K562 (cell line): ENCODE results near the gene PLEKHA8. TPM values are rescaled to one million over a fixed set of nuclear protein-coding genes. Genes with fewer than 3 reads are reported as not detected.

Source experiments
- ATAC-seq: fragments of 200-7000 bp; cut with Tn5 transposase; 3 replicates; pipeline ENCODE4 v1.9.1; 2020; ENCODE audit warnings: moderate library complexity
- BruUV-seq: library from RNA; stranded (reverse); fragments of 400-500 nt; replicated peaks from 2 replicates; lab custom pipeline; 2021; lab: Mats Ljungman, UMichigan
- CTCF ChIA-PET: fragments of 300-600 bp; formaldehyde crosslinking; extraction: SDS; loops from one replicate; lab custom pipeline; 2021; ENCODE audit warnings: low intra/inter-chr PET ratio; lab: Yijun Ruan, JAX
- POLR2A ChIA-PET: fragments of 300-600, 350-650 bp; sonication (Branson Sonifier 250); formaldehyde crosslinking; extraction: SDS; loops from one replicate; lab custom pipeline; 2021; ENCODE audit warnings: antibody characterized with exemption, inconsistent platforms; lab: Yijun Ruan, JAX
- DNase-seq, 4 experiments: peaks; one replicate each; pipeline versions ENCODE4 v3.0.0 to v3.0.0-alpha.2; 2011 to 2018; ENCODE audit warnings: low spot score in 3 of 4, mixed read lengths in 3 of 4; ENCODE audit errors: extremely low read depth in 1 of 4
- FAIRE-seq: peaks from 2 replicates; lab custom pipeline; 2011; peaks lifted over from hg19 to GRCh38; lab: Jason Lieb, UNC
- H2AFZ ChIP-seq: 2 replicates; pipeline ENCODE4 v1.6.0; 2011; ENCODE audit warnings: low read depth, low read length, control low read depth, inconsistent platforms
- H3K27ac ChIP-seq: fragments of 200-600 bp; 3 replicates; pipeline ENCODE4 v1.8.0; 2011; ENCODE audit warnings: low read depth, mild to moderate bottlenecking, control low read depth, inconsistent platforms, low read length, moderate library complexity, mixed read lengths; ENCODE audit errors: extremely low read depth
- H3K27me3 ChIP-seq, 2 experiments: fragments of 300-600 bp in 1 of 2; 2 replicates in 1 of 2; 3 replicates in 1 of 2; pipeline versions ENCODE4 v1.6.0 to v1.8.0; 2011; ENCODE audit warnings: inconsistent platforms in 2 of 2, low read length in 2 of 2, mild to moderate bottlenecking in 1 of 2, mixed read lengths in 1 of 2, moderate library complexity in 1 of 2; ENCODE audit not compliant: control insufficient read depth in 2 of 2, insufficient read depth in 2 of 2
- H3K36me3 ChIP-seq: fragments of 300-600 bp; 3 replicates; pipeline ENCODE4 v1.8.0; 2011; ENCODE audit warnings: mild to moderate bottlenecking, low read length, inconsistent platforms; ENCODE audit not compliant: control insufficient read depth, insufficient read depth
- H3K4me1 ChIP-seq, 2 experiments: fragments of 200-600 bp in 1 of 2; replicated peaks in 1 of 2; 2 replicates in 1 of 2; 3 replicates in 1 of 2; pipeline versions ENCODE4 v1.5.1 to v1.8.0; 2011; ENCODE audit warnings: inconsistent platforms in 2 of 2, low read length in 2 of 2, mild to moderate bottlenecking in 1 of 2, mixed read lengths in 1 of 2, moderate library complexity in 1 of 2; ENCODE audit not compliant: control insufficient read depth in 2 of 2, insufficient read depth in 2 of 2
- H3K4me2 ChIP-seq: 2 replicates; pipeline ENCODE4 v1.6.1; 2011; ENCODE audit warnings: low read length, control low read depth, inconsistent platforms, mixed read lengths; ENCODE audit not compliant: insufficient read depth
- H3K4me3 ChIP-seq: fragments of 200-600 bp; sonication (generic), shearing (Covaris generic); 2 replicates; pipeline ENCODE4 v1.5.1; 2016; ENCODE audit warnings: control low read depth, inconsistent platforms
- H3K79me2 ChIP-seq: fragments of 200-600 bp; 3 replicates; pipeline ENCODE4 v1.8.0; 2011; ENCODE audit warnings: low read length, inconsistent platforms; ENCODE audit not compliant: control insufficient read depth, insufficient read depth
- H3K9ac ChIP-seq, 2 experiments: 2 replicates each; pipeline versions ENCODE4 v1.6.0 to v1.6.1; 2011; ENCODE audit warnings: low read depth in 2 of 2, low read length in 2 of 2, control low read depth in 1 of 2, inconsistent platforms in 1 of 2, mild to moderate bottlenecking in 1 of 2, mixed read lengths in 1 of 2; ENCODE audit not compliant: insufficient read depth in 1 of 2
- H3K9me1 ChIP-seq: one replicate; pipeline ENCODE4 v1.6.0; 2011; ENCODE audit warnings: inconsistent platforms, mild to moderate bottlenecking, low read length, moderate library complexity; ENCODE audit not compliant: control insufficient read depth, insufficient read depth
- H3K9me3 ChIP-seq: replicated peaks from 2 replicates; pipeline ENCODE4 v1.5.1; 2011; ENCODE audit warnings: low read depth, low read length, inconsistent platforms; ENCODE audit not compliant: control insufficient read depth, insufficient read depth
- H4K20me1 ChIP-seq: replicated peaks from 2 replicates; pipeline ENCODE4 v1.6.1; 2011; ENCODE audit warnings: low read length, inconsistent platforms, mixed read lengths; ENCODE audit not compliant: control insufficient read depth, insufficient read depth
- PHB2 ChIP-seq: fragments of 450-650 bp; IDR thresholded peaks from 2 replicates; pipeline ENCODE4 v1.6.1; 2017; ENCODE audit warnings: low read depth
- RCOR1 ChIP-seq, 2 experiments: IDR thresholded peaks; 2 replicates each; pipeline ENCODE4 v1.6.1; 2012; ENCODE audit warnings: low read depth in 2 of 2, low read length in 2 of 2, borderline replicate concordance in 1 of 2, improper control_type of control experiment in 1 of 2
- SIX5 ChIP-seq, 2 experiments: IDR thresholded peaks; 2 replicates each; pipeline ENCODE4 v1.6.1; 2011; ENCODE audit warnings: low read length in 2 of 2, borderline replicate concordance in 1 of 2, low read depth in 1 of 2, mild to moderate bottlenecking in 1 of 2, moderate library complexity in 1 of 2; ENCODE audit not compliant: insufficient read depth in 1 of 2
- SMARCE1 ChIP-seq: fragments of 450-650 bp; IDR thresholded peaks from 2 replicates; pipeline ENCODE4 v1.7.1; 2016; ENCODE audit warnings: mild to moderate bottlenecking
- ZNF780A ChIP-seq: fragments of 250-450 bp; sonication (Bioruptor Pico); IDR thresholded peaks from 2 replicates; pipeline ENCODE4 v1.5.0; 2021; ENCODE audit warnings: mild to moderate bottlenecking
- WGBS: fragments of 100-300 bp; shearing (Covaris generic); methylation state at CpG from one replicate; pipeline ENCODE4 v1.1.6; 2016; ENCODE audit warnings: low coverage, mixed read lengths; ENCODE audit not compliant: insufficient coverage; ENCODE audit errors: missing lambda C conversion rate; 5-methylcytosine and 5-hydroxymethylcytosine counted together
- in situ Hi-C: fragments of 300-500 bp; cut with MboI; formaldehyde crosslinking; loops from 4 replicates; pipeline ENCODE4 v1.15.0; 2018; ENCODE audit warnings: inconsistent platforms, mixed read lengths
- intact Hi-C: fragments of 100-400 bp; cut with micrococcal nuclease; formaldehyde crosslinking; loops from 2 replicates; pipeline ENCODE4 v1.14.2; 2022
- polyA plus RNA-seq, 8 experiments: library from polyadenylated mRNA; depleted of rRNA in 4 of 8; stranded (reverse) in 5 of 8; unstranded in 3 of 8; fragments of >200 nt; fragmentation: Nextera tagmentation in 2 of 8; fragmentation: Illumina TruSeq in 1 of 8; extraction: Ambion mirVana in 2 of 8; extraction: Trizol in 1 of 8; gene quantifications; 2 replicates each; pipeline versions ENCODE4 v1.2.1 to v1.2.3, GENCODE V29; 2011 to 2014; ENCODE audit warnings: inconsistent platforms in 1 of 8, missing spikeins in 1 of 8
- total RNA-seq, 7 experiments: library from RNA; depleted of rRNA in 6 of 7; stranded (reverse); fragments of >200 nt in 6 of 7; fragmentation: Illumina TruSeq in 2 of 7; extraction: Trizol in 2 of 7; gene quantifications; 2 replicates each; pipeline versions ENCODE4 v1.2.1 to v1.2.3, GENCODE V29; 2011 to 2021; ENCODE audit warnings: low replicate concordance in 1 of 7
- TF ChIP-seq, protein P1 (sequence below): fragments of 450-650 bp; IDR thresholded peaks from 2 replicates; pipeline ENCODE4 v1.6.1; 2018; ENCODE audit not compliant: partially characterized antibody
- TF ChIP-seq, protein P2 (sequence below): fragments of 450-650 bp; conservative IDR thresholded peaks from 2 replicates; pipeline ENCODE4 v1.6.1; 2016; ENCODE audit warnings: missing genetic modification characterization, low read depth, mild to moderate bottlenecking, control low read depth, missing compliant biosample characterization
- TF ChIP-seq, protein P3 (sequence below): fragments of 450-650 bp; formaldehyde crosslinking; IDR thresholded peaks from 2 replicates; pipeline ENCODE4 v1.4.0; 2020; ENCODE audit warnings: mild to moderate bottlenecking, mixed read lengths
- TF ChIP-seq, protein P4 (sequence below): IDR thresholded peaks from 2 replicates; pipeline ENCODE4 v1.6.1; 2011; ENCODE audit warnings: borderline replicate concordance, low read depth, mild to moderate bottlenecking, moderate library complexity, low read length; ENCODE audit not compliant: insufficient read depth, poor library complexity, severe bottlenecking

Gene PLEKHA8
- total and polyA plus RNA-seq, 9 of the 15 experiments (the other 6 are each of a cell fraction or from before 2014, with no cell fraction given): 3.2 to 16.3 (median 11.8) TPM

DNA sequence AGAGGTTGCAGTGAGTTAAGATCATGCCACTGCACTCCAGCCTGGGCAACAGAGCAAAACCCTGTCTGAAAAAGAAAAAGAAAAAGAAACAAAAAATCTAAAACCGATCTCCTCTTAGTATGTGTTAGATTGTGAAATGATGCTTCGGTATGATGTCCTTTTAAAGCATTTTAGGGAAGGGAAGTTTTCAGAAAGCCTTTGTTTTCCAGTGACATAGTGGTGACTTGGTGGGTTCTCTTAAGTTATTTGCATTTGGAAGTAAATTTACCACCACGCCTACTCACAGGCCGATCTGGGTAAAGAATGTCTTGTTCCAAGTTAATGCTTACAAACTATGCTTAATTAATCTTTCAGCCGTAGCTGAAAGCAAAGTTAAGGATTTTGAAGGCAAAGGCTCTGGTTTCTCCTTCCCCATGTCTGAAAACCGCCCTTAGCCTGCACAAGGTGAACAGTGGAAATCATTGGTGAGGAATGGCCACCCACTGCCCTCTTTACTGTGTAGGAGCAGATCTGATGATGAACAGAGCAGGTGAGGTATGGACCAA, 117.3 kb downstream of the PLEKHA8 start:
- intact Hi-C loops (no loop called here), in situ Hi-C loops (no loop called here)
- no peaks in the 10 kb centered on the region for H3K9me3 ChIP-seq
- no peak for TF ChIP-seq PHB2
- no peak for TF ChIP-seq RCOR1 (IDR thresholded peaks at IDR 0.05; ENCODE audit: borderline replicate concordance in 1 of 2, low read depth in 2 of 2, low read length in 2 of 2)
- no peak for TF ChIP-seq ZNF780A
- TF ChIP-seq, protein P1, sequence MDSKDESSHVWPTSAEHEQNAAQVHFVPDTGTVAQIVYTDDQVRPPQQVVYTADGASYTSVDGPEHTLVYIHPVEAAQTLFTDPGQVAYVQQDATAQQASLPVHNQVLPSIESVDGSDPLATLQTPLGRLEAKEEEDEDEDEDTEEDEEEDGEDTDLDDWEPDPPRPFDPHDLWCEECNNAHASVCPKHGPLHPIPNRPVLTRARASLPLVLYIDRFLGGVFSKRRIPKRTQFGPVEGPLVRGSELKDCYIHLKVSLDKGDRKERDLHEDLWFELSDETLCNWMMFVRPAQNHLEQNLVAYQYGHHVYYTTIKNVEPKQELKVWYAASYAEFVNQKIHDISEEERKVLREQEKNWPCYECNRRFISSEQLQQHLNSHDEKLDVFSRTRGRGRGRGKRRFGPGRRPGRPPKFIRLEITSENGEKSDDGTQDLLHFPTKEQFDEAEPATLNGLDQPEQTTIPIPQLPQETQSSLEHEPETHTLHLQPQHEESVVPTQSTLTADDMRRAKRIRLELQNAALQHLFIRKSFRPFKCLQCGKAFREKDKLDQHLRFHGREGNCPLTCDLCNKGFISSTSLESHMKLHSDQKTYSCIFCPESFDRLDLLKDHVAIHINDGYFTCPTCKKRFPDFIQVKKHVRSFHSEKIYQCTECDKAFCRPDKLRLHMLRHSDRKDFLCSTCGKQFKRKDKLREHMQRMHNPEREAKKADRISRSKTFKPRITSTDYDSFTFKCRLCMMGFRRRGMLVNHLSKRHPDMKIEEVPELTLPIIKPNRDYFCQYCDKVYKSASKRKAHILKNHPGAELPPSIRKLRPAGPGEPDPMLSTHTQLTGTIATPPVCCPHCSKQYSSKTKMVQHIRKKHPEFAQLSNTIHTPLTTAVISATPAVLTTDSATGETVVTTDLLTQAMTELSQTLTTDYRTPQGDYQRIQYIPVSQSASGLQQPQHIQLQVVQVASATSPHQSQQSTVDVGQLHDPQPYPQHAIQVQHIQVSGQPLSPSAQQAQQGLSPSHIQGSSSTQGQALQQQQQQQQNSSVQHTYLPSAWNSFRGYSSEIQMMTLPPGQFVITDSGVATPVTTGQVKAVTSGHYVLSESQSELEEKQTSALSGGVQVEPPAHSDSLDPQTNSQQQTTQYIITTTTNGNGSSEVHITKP: no peak
- TF ChIP-seq, protein P2, sequence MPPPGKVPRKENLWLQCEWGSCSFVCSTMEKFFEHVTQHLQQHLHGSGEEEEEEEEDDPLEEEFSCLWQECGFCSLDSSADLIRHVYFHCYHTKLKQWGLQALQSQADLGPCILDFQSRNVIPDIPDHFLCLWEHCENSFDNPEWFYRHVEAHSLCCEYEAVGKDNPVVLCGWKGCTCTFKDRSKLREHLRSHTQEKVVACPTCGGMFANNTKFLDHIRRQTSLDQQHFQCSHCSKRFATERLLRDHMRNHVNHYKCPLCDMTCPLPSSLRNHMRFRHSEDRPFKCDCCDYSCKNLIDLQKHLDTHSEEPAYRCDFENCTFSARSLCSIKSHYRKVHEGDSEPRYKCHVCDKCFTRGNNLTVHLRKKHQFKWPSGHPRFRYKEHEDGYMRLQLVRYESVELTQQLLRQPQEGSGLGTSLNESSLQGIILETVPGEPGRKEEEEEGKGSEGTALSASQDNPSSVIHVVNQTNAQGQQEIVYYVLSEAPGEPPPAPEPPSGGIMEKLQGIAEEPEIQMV (tag): no peak
- TF ChIP-seq SMARCE1: no peak
- TF ChIP-seq, protein P3, sequence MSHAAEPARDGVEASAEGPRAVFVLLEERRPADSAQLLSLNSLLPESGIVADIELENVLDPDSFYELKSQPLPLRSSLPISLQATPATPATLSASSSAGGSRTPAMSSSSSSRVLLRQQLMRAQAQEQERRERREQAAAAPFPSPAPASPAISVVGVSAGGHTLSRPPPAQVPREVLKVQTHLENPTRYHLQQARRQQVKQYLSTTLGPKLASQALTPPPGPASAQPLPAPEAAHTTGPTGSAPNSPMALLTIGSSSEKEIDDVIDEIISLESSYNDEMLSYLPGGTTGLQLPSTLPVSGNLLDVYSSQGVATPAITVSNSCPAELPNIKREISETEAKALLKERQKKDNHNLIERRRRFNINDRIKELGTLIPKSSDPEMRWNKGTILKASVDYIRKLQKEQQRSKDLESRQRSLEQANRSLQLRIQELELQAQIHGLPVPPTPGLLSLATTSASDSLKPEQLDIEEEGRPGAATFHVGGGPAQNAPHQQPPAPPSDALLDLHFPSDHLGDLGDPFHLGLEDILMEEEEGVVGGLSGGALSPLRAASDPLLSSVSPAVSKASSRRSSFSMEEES: no peak
- no peak for TF ChIP-seq SIX5 (IDR thresholded peaks at IDR 0.05; ENCODE audit: borderline replicate concordance in 1 of 2, insufficient read depth in 1 of 2, low read depth in 1 of 2, low read length in 2 of 2)
- TF ChIP-seq, protein P4, sequence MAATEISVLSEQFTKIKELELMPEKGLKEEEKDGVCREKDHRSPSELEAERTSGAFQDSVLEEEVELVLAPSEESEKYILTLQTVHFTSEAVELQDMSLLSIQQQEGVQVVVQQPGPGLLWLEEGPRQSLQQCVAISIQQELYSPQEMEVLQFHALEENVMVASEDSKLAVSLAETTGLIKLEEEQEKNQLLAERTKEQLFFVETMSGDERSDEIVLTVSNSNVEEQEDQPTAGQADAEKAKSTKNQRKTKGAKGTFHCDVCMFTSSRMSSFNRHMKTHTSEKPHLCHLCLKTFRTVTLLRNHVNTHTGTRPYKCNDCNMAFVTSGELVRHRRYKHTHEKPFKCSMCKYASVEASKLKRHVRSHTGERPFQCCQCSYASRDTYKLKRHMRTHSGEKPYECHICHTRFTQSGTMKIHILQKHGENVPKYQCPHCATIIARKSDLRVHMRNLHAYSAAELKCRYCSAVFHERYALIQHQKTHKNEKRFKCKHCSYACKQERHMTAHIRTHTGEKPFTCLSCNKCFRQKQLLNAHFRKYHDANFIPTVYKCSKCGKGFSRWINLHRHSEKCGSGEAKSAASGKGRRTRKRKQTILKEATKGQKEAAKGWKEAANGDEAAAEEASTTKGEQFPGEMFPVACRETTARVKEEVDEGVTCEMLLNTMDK: no peak
- no peaks in the 10 kb centered on the region for H3K9me1 ChIP-seq
- H3K9ac ChIP-seq: peak overlapping the region in 1 of 2 experiments; percentile 40; a peak in 3 of 4 replicates
- no peaks in the 10 kb centered on the region for H4K20me1 ChIP-seq
- peaks cover 12 to 64% of the 10 kb centered on the region in 2 experiments; a peak in 4 of 5 replicates for H3K4me1 ChIP-seq
- no peaks in the 10 kb centered on the region for H3K27me3 ChIP-seq
- no peak overlapping the region for H3K4me3 ChIP-seq
- CTCF ChIA-PET: no interaction called here
- no peak for ATAC-seq
- no peaks in the 10 kb centered on the region; the same call in 2 of the 3 replicates for H3K79me2 ChIP-seq
- H3K4me2 ChIP-seq: peak overlapping the region; percentile 72; the same call in 1 of the 2 replicates
- BruUV-seq: no TSS peak
- POLR2A ChIA-PET: interaction anchor here (0.6 to 1.4 kb wide), 7 partner anchors 8 to 117 kb away, joined by 3 to 13 read pairs (median 4); partner anchors contain the start of gene MTURN
- H2AFZ ChIP-seq: peak overlapping the region; percentile 44; the same call in 1 of the 2 replicates
- 65% methylated on average over 6 of the region's 6 CpGs for WGBS
- H3K36me3 ChIP-seq: no peaks in the 10 kb centered on the region; the same call in 2 of the 3 replicates
- H3K27ac ChIP-seq: peak overlapping the region; percentile 29; the same call in 1 of the 3 replicates
- DNase-seq: no peak
- FAIRE-seq: no peak
